Fibroblast of pulmonary artery (primary cell): ENCODE data around the gene COMMD7.

Experiments used
- DNase-seq: peaks from one replicate; pipeline ENCODE4 v3.0.0-alpha.2; 2010; ENCODE audit warnings: low read depth
- H3K4me3 ChIP-seq: replicated peaks from 2 replicates; pipeline ENCODE4 v1.5.1; 2011; ENCODE audit warnings: low read depth, mild to moderate bottlenecking, control low read depth, low read length, moderate library complexity
- TF ChIP-seq, protein P1 (sequence below): IDR thresholded peaks from 2 replicates; pipeline ENCODE4 v1.5.1; 2011; ENCODE audit warnings: mild to moderate bottlenecking, control low read depth, low read length, inconsistent platforms; ENCODE audit errors: missing control alignments

Gene COMMD7

DNA sequence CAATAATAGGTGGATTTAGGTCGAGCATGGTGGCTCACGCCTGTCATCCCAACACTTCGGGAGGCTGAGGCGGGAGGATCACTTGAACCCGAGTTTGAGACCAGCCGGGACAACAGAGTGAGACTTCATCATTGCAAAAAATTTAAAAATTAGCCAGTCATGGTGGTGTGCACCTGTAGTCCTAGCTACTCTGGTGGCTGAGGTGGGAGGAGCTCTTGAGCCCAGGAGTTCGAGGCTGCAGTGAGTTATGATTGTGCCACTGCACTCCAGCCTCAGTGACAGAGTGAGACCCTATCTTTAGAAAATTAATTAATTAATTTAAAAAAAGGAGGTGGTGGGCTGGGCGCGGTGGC lies 56.1 kb downstream of the COMMD7 start:
- H3K4me3 ChIP-seq = no peak overlapping the region
- TF ChIP-seq, protein P1, sequence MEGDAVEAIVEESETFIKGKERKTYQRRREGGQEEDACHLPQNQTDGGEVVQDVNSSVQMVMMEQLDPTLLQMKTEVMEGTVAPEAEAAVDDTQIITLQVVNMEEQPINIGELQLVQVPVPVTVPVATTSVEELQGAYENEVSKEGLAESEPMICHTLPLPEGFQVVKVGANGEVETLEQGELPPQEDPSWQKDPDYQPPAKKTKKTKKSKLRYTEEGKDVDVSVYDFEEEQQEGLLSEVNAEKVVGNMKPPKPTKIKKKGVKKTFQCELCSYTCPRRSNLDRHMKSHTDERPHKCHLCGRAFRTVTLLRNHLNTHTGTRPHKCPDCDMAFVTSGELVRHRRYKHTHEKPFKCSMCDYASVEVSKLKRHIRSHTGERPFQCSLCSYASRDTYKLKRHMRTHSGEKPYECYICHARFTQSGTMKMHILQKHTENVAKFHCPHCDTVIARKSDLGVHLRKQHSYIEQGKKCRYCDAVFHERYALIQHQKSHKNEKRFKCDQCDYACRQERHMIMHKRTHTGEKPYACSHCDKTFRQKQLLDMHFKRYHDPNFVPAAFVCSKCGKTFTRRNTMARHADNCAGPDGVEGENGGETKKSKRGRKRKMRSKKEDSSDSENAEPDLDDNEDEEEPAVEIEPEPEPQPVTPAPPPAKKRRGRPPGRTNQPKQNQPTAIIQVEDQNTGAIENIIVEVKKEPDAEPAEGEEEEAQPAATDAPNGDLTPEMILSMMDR = no peak
- DNase-seq = no peak

DNA sequence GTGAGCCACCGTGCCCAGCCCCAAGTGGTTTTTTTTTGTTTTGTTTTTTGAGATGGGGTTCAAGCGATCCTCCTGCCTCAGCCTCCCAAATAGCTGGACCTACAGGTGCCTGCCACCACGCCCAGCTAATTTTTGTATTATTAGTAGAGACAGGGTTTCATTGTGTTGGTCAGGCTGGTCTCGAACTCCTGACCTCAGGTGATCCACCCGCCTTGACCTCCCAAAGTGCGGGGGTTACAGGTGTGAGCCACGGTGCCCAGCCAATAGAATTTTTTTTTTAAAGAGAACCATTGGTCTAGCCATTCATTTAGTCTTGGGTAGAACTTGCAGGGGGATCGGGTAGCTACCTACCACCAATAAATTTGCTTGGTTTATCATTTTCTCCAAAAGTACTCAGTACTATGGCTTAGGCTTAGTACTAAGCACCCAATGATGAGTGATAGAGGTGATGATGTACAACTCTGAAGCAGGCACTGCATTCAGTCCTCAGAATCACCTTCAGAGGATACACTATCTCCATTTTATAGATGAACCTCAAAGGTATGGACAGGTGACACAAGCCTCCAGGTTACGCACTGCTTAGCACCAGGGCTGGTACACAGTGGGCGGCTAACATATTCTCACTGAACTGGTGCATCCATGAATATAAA lies 56.6 kb downstream of the COMMD7 start:
- TF ChIP-seq, protein P1 = no peak

DNA sequence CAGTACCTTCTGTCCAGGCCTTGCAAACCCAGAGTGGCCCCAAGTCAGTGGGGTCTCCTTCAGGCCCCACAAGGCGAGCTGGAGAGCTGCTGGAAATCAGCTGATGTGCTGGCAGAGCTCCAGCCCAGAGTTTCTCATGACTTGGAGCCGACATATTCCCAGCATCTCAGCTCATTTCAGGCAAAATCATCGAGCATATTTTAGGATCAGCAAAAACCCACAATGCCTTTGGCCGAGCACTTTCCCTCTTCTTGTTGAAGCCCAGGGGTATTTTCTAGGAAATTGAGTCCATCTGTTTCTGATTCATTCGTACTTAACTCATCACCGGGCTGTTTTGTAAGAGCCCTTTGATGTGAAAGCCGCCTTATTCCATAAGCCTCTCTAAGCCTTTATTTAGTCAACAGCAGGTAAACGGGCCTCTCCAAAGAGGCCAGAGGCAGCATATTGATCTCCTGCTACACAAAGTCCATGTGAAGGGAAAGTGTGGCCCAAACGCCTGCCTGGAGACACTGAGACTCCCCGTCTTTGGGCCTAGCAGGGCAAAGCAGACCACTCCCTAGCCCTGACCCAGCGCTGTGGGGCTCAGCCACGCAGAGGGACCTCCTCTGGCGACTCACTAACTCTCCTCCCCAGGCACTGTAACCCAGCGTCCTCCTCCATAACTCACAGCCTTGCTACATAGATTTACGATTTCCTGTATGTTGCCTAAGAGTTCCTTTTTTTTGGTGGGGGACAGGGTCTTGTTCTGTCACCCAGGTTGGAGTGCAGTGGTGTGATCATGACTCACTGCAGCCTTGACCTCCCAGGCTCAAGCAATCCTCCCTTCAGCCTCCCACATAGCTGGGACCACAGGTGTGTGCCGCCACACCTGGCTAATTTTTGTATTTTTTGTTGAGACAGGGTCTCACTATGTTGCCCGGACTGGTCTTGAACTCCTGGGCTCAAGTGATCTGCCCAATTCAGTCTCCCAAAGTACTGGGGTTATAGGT lies 57.4 kb downstream of the COMMD7 start:
- H3K4me3 ChIP-seq = no peak overlapping the region
- DNase-seq = peak; percentile 68
- TF ChIP-seq, protein P1 = no peak

More for the DNA sequence above, 56.6 kb downstream of the COMMD7 start:
- no peak overlapping the region for H3K4me3 ChIP-seq
- DNase-seq = no peak

DNA sequence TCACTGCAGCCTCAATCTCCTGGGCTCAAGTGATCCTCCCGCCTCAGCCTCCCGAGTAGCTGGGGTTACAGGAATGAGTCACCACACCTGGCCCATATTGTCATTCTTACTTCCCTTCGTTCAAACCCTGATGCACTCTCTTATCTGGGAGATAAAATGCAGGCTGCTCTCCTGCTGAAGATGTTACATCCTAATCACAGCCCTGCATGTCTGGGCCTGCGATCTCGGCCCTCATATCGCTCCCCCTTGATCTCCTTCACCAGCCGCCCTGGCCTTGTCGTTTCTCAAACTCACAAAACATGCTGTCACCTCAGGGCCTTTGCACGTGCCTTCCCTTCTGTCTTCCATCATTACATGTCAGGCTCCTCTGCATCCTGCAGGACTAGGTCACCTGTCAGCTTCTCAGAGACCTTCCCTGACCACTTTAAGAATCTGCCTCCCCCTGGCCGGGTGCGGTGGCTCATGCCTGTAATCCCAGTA lies 60.7 kb downstream of the COMMD7 start:
- TF ChIP-seq, protein P1 = no peak
- no peak overlapping the region for H3K4me3 ChIP-seq
- DNase-seq = no peak

DNA sequence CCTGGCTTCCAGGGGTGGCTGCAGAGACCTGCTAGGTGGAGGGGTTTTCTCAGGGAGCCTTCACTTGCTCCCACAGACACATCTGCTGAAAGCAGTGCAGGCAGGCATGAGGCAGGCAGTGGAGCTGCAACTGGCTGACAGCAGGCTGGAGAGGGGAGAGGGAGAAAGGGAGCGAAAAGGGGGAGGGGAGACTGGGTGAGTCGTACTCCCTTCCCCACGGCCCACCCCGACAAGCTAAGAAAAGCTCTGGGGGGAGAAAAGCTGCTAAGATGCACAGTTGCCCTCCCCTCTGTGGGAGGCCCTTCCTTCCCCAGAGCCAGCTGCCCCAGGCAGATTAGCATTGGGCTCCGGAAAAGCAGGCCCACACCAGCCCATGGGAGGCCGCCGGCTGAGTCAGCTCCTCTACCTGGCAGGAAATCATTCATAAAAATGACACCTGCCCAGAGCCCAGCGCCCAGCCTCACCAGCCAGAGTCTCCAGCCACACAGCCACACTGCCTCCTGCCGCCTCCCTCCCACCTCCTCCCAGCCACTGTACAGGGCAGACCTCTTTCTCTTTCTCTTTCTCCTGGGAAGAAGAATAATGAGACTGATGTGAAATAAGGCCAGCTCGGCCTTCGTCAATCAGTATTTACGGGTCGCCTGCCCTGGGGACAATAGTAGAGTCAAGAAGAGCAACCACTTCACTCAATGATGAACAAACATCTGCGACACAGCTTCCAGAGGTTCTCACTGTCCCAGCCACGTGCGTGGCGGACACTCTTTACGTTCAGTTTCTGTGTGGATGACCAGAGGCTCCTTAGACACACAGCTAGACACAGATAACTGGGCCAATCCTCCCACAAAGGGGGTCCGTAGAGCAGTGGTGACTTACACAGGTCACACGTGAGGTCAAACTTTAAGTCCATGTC lies 61.8 kb downstream of the COMMD7 start:
- H3K4me3 ChIP-seq = no peak overlapping the region
- TF ChIP-seq, protein P1 = no peak
- peak; percentile 11 for DNase-seq

DNA sequence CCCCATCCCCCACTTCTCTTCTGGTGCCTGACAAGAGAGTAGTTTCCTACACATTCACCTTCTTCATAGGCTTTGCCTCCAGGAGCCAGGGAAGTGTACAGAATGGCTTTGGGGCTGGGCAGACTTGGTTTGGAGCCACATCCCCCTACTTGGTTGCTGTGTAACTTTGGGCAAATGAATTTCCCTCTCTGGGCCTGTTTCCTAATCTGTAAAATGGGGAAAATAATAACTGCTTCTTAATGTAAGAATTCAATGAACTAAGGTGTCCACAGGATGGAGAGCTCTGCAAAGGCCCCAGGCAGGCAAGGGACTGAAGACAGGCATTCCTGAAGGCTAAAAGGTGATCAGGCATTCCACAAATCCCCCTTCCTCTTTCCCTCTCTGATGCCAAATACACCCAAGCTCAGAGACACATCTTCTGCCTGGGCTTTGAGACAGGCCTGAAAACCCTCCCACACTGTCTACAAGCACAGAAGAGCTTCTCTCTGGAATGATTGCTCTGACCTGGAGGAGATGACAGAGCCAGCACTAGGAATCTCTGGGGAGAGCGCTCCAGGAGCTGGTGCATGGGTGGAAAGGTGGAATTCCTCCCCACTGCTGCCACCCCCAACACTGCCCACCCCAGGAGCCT lies 62.6 kb downstream of the COMMD7 start:
- H3K4me3 ChIP-seq = no peak overlapping the region
- no peak for DNase-seq
- TF ChIP-seq, protein P1 = no peak
